K562 (cell line): ENCODE results near the gene VTI1B. TPM values are rescaled to one million over a fixed set of nuclear protein-coding genes. Genes with fewer than 3 reads are reported as not detected.

Source experiments
- HNRNPL ChIP-seq: fragments of 200-400 bp; formaldehyde crosslinking; IDR thresholded peaks from 2 replicates; pipeline ENCODE4 v1.6.1; 2017; ENCODE audit warnings: low read depth, mild to moderate bottlenecking, low read length
- POLR2G ChIP-seq: fragments of 200-400 bp; formaldehyde crosslinking; IDR thresholded peaks from 2 replicates; pipeline ENCODE4 v1.6.1; 2017; ENCODE audit warnings: low read depth, mild to moderate bottlenecking, antibody characterized with exemption, low read length, moderate library complexity
- SIN3A ChIP-seq, 2 experiments: fragments of 150-350 bp in 1 of 2; IDR thresholded peaks; 2 replicates each; pipeline ENCODE4 v1.6.1; 2011 to 2016; ENCODE audit warnings: borderline replicate concordance in 2 of 2, low read depth in 2 of 2, low read length in 2 of 2, mild to moderate bottlenecking in 2 of 2, moderate library complexity in 2 of 2; ENCODE audit not compliant: control insufficient read depth in 1 of 2
- ZEB2 ChIP-seq: fragments of 450-650 bp; IDR thresholded peaks from 2 replicates; pipeline ENCODE4 v1.6.1; 2016
- ZFP1 ChIP-seq: fragments of 450-650 bp; formaldehyde crosslinking; IDR thresholded peaks from 2 replicates; pipeline ENCODE4 v1.4.0; 2020; ENCODE audit warnings: mild to moderate bottlenecking, mixed read lengths
- ZFP36 ChIP-seq: fragments of 150-350 bp; IDR thresholded peaks from 2 replicates; pipeline ENCODE4 v1.6.1; 2018; ENCODE audit warnings: low read length, low read depth; ENCODE audit not compliant: partially characterized antibody
- ZNF174 ChIP-seq: fragments of 250-450 bp; sonication (Bioruptor Pico); IDR thresholded peaks from 2 replicates; pipeline ENCODE4 v1.4.0; 2020; ENCODE audit warnings: mild to moderate bottlenecking
- ZNF583 ChIP-seq: fragments of 250-450 bp; sonication (Bioruptor Pico); IDR thresholded peaks from 2 replicates; pipeline ENCODE4 v1.4.0; 2020
- ZNF586 ChIP-seq: fragments of 450-650 bp; formaldehyde crosslinking; conservative IDR thresholded peaks from 2 replicates; pipeline ENCODE4 v1.4.0; 2020; ENCODE audit warnings: mild to moderate bottlenecking, moderate library complexity
- ZNF699 ChIP-seq: fragments of 250-450 bp; sonication (Bioruptor Pico); IDR thresholded peaks from 2 replicates; pipeline ENCODE4 v1.8.0; 2021; ENCODE audit warnings: mild to moderate bottlenecking, moderate library complexity; ENCODE audit not compliant: insufficient replicate concordance
- polyA plus RNA-seq, 8 experiments: library from polyadenylated mRNA; depleted of rRNA in 4 of 8; stranded (reverse) in 5 of 8; unstranded in 3 of 8; fragments of >200 nt; fragmentation: Nextera tagmentation in 2 of 8; fragmentation: Illumina TruSeq in 1 of 8; extraction: Ambion mirVana in 2 of 8; extraction: Trizol in 1 of 8; gene quantifications; 2 replicates each; pipeline versions ENCODE4 v1.2.1 to v1.2.3, GENCODE V29; 2011 to 2014; ENCODE audit warnings: inconsistent platforms in 1 of 8, missing spikeins in 1 of 8
- total RNA-seq, 7 experiments: library from RNA; depleted of rRNA in 6 of 7; stranded (reverse); fragments of >200 nt in 6 of 7; fragmentation: Illumina TruSeq in 2 of 7; extraction: Trizol in 2 of 7; gene quantifications; 2 replicates each; pipeline versions ENCODE4 v1.2.1 to v1.2.3, GENCODE V29; 2011 to 2021; ENCODE audit warnings: low replicate concordance in 1 of 7
- TF ChIP-seq, protein P1 (sequence below): sonication (generic); formaldehyde crosslinking; IDR thresholded peaks from 2 replicates; pipeline ENCODE4 v1.8.0; 2022; ENCODE audit warnings: mild to moderate bottlenecking, missing genetic modification reagents, borderline replicate concordance
- TF ChIP-seq, protein P2 (sequence below): fragments of 250-450 bp; sonication (Bioruptor Pico); IDR thresholded peaks from 2 replicates; pipeline ENCODE4 v1.5.0; 2020; ENCODE audit warnings: mild to moderate bottlenecking, borderline replicate concordance
- TF ChIP-seq, protein P3 (sequence below): fragments of 250-450 bp; sonication (Bioruptor Pico); IDR thresholded peaks from 2 replicates; pipeline ENCODE4 v1.5.0; 2021
- TF ChIP-seq, protein P4 (sequence below): sonication (generic); formaldehyde crosslinking; IDR thresholded peaks from 2 replicates; pipeline ENCODE4 v1.8.0; 2022; ENCODE audit warnings: missing genetic modification reagents, mild to moderate bottlenecking, borderline replicate concordance
- TF ChIP-seq, protein P5 (sequence below): sonication (generic); formaldehyde crosslinking; IDR thresholded peaks from 2 replicates; pipeline ENCODE4 v1.8.1; 2023; ENCODE audit warnings: missing genetic modification reagents, mild to moderate bottlenecking, borderline replicate concordance

The VTI1B gene
- total and polyA plus RNA-seq, 9 of the 15 experiments (the other 6 are each of a cell fraction or from before 2014, with no cell fraction given): 7.8 to 69.8 (median 50.1) TPM

DNA sequence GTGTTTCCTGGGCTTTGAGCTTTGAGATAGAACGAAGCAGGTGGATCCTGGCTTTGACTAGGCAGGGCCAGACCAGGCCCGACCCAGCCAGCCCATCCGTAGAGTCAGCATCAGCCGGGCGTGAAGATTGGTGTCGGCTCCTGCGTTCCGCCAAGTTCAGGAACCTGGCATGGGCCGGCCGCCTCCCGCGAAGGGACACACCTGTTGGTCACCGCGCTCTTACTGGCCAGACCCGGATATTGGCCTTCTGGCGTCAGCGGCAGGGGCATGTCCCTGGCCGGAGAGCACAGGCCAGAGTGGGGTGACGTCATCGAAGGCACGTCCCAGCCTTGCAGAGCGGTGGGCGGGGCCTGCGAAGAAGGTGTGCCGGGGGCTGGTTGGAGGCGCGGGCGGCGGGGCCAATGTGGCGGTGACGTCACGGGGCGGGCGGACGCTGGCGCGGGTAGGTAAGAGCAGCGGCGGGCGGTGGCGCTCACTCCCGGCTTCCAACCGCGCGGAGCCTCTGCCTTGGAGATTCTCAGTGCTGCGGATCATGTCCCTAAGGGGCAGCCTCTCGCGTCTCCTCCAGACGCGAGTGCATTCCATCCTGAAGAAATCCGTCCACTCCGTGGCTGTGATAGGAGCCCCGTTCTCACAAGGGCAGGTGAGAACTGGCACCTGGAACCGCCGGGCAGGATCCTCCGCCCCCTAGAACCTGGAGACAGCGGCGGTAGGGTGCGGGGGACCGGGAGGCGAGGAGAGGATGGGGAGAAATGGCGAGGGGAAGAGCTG is 54.8 kb downstream of the VTI1B start, which contains the start of gene ARG2 (continued):
- peak; percentile 94 for TF ChIP-seq POLR2G
- no peak for TF ChIP-seq ZNF586 (CRISPR knock-in tag)
- TF ChIP-seq, protein P1, sequence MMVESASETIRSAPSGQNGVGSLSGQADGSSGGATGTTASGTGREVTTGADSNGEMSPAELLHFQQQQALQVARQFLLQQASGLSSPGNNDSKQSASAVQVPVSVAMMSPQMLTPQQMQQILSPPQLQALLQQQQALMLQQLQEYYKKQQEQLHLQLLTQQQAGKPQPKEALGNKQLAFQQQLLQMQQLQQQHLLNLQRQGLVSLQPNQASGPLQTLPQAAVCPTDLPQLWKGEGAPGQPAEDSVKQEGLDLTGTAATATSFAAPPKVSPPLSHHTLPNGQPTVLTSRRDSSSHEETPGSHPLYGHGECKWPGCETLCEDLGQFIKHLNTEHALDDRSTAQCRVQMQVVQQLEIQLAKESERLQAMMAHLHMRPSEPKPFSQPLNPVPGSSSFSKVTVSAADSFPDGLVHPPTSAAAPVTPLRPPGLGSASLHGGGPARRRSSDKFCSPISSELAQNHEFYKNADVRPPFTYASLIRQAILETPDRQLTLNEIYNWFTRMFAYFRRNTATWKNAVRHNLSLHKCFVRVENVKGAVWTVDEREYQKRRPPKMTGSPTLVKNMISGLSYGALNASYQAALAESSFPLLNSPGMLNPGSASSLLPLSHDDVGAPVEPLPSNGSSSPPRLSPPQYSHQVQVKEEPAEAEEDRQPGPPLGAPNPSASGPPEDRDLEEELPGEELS (CRISPR knock-in tag): no peak
- no peak for TF ChIP-seq ZNF174 (CRISPR knock-in tag)
- no peak for TF ChIP-seq ZNF699
- TF ChIP-seq, protein P2, sequence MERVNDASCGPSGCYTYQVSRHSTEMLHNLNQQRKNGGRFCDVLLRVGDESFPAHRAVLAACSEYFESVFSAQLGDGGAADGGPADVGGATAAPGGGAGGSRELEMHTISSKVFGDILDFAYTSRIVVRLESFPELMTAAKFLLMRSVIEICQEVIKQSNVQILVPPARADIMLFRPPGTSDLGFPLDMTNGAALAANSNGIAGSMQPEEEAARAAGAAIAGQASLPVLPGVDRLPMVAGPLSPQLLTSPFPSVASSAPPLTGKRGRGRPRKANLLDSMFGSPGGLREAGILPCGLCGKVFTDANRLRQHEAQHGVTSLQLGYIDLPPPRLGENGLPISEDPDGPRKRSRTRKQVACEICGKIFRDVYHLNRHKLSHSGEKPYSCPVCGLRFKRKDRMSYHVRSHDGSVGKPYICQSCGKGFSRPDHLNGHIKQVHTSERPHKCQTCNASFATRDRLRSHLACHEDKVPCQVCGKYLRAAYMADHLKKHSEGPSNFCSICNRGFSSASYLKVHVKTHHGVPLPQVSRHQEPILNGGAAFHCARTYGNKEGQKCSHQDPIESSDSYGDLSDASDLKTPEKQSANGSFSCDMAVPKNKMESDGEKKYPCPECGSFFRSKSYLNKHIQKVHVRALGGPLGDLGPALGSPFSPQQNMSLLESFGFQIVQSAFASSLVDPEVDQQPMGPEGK (CRISPR knock-in tag): no peak
- TF ChIP-seq, protein P3, sequence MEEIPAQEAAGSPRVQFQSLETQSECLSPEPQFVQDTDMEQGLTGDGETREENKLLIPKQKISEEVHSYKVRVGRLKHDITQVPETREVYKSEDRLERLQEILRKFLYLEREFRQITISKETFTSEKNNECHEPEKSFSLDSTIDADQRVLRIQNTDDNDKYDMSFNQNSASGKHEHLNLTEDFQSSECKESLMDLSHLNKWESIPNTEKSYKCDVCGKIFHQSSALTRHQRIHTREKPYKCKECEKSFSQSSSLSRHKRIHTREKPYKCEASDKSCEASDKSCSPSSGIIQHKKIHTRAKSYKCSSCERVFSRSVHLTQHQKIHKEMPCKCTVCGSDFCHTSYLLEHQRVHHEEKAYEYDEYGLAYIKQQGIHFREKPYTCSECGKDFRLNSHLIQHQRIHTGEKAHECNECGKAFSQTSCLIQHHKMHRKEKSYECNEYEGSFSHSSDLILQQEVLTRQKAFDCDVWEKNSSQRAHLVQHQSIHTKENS (CRISPR knock-in tag): no peak
- TF ChIP-seq ZFP36: no peak
- TF ChIP-seq ZNF583: no peak
- TF ChIP-seq SIN3A (IDR thresholded peaks at IDR 0.05; ENCODE audit: borderline replicate concordance in 2 of 2, control insufficient read depth in 1 of 2, low read depth in 2 of 2, low read length in 2 of 2): peak in 1 of 2 experiments; percentile 35; a peak in 1 of 4 replicates
- peak; percentile 73 for TF ChIP-seq ZEB2
- TF ChIP-seq HNRNPL: no peak
- TF ChIP-seq, protein P4, sequence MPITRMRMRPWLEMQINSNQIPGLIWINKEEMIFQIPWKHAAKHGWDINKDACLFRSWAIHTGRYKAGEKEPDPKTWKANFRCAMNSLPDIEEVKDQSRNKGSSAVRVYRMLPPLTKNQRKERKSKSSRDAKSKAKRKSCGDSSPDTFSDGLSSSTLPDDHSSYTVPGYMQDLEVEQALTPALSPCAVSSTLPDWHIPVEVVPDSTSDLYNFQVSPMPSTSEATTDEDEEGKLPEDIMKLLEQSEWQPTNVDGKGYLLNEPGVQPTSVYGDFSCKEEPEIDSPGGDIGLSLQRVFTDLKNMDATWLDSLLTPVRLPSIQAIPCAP (CRISPR knock-in tag): no peak
- TF ChIP-seq ZFP1 (CRISPR knock-in tag): no peak
- TF ChIP-seq, protein P5, sequence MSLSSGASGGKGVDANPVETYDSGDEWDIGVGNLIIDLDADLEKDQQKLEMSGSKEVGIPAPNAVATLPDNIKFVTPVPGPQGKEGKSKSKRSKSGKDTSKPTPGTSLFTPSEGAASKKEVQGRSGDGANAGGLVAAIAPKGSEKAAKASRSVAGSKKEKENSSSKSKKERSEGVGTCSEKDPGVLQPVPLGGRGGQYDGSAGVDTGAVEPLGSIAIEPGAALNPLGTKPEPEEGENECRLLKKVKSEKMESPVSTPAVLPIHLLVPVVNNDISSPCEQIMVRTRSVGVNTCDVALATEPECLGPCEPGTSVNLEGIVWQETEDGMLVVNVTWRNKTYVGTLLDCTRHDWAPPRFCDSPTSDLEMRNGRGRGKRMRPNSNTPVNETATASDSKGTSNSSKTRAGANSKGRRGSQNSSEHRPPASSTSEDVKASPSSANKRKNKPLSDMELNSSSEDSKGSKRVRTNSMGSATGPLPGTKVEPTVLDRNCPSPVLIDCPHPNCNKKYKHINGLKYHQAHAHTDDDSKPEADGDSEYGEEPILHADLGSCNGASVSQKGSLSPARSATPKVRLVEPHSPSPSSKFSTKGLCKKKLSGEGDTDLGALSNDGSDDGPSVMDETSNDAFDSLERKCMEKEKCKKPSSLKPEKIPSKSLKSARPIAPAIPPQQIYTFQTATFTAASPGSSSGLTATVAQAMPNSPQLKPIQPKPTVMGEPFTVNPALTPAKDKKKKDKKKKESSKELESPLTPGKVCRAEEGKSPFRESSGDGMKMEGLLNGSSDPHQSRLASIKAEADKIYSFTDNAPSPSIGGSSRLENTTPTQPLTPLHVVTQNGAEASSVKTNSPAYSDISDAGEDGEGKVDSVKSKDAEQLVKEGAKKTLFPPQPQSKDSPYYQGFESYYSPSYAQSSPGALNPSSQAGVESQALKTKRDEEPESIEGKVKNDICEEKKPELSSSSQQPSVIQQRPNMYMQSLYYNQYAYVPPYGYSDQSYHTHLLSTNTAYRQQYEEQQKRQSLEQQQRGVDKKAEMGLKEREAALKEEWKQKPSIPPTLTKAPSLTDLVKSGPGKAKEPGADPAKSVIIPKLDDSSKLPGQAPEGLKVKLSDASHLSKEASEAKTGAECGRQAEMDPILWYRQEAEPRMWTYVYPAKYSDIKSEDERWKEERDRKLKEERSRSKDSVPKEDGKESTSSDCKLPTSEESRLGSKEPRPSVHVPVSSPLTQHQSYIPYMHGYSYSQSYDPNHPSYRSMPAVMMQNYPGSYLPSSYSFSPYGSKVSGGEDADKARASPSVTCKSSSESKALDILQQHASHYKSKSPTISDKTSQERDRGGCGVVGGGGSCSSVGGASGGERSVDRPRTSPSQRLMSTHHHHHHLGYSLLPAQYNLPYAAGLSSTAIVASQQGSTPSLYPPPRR (CRISPR knock-in tag): no peak
